ENCODE results near the gene SS18L1.
"Not testable (repeated sequence)": the region's sequence is repeated elsewhere in the genome, so short reads cannot be mapped to it uniquely, and the experiment has no call there.

Gene SS18L1

DNA sequence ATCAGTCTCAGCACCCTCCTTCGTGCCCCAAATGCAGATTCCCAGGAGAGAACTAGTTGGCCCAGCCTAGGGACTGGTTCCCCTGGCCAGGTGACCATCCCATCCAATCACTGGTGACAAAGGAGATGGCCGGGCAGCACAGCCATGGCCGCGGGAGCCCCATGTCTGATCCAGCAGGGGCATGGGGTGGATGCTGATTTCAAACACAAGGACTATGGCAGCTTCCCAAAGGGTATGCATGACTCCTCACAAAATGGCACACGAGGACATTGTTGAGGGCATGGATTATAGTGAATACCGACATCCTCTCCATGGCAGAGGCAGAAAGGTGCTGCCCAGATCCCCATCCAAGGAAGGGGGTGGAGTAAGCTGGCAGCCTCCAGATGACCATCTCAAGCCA is 31.2 kb upstream of the SS18L1 start:
- Histone ChIP-seq H3K9ac (ENCODE audit: low read length) (no peak overlapping the region), H2BK15ac (replicated peaks; ENCODE audit: low read depth) (no peak overlapping the region)
- no CpG with 5 or more reads among the region's 6 CpGs for WGBS (ENCODE audit: extremely low coverage, insufficient coverage, low lambda C conversion rate)

DNA sequence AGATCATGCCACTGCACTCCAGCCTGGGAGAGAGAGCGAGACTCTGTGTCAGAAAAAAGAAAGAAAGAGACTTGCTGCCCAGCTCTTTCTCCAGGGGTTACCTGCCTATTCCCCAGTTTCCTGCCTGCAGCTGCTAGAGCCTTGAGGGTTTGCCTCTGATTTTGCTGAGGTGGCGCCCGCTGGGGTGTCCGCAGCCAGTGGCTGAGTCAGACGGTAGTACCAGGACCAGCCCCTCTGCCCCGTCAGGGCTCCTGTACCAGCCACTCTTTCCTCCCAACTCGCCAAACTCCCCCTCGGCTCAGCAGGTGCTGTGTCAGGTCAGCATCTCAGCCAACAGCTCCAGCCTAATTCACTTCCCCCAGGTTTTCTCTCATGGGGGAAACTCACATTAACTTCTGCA is 28.7 kb upstream of the SS18L1 start:
- no peaks in the 10 kb centered on the region for H3K4me1 ChIP-seq (ENCODE audit: control insufficient read depth, low read depth, low read length)
- no peak overlapping the region for H3K9ac ChIP-seq (ENCODE audit: low read length)
- H4K8ac ChIP-seq (ENCODE audit: low read depth, low read length), result no peak overlapping the region
- no peak overlapping the region for H3K18ac ChIP-seq (ENCODE audit: low read length)
- no peak overlapping the region for H2BK5ac ChIP-seq (ENCODE audit: low read length)
- H3K36me3 ChIP-seq (ENCODE audit: control insufficient read depth, insufficient read depth, low read length), result no peaks in the 10 kb centered on the region
- H2AK5ac ChIP-seq (ENCODE audit: low read length), result no peak overlapping the region
- H3K27ac ChIP-seq (ENCODE audit: low read depth, low read length), result no peak overlapping the region
- H3K27me3 ChIP-seq (ENCODE audit: insufficient read depth, low read length, poor library complexity), result no peaks in the 10 kb centered on the region
- no peak overlapping the region for H3K4ac ChIP-seq (ENCODE audit: low read depth, low read length)
- H2BK120ac ChIP-seq (ENCODE audit: low read depth, low read length), result no peak overlapping the region
- no peak overlapping the region for H3K4me3 ChIP-seq (ENCODE audit: low read length)
- no peak overlapping the region for H3K4me2 ChIP-seq (ENCODE audit: low read length)
- H4K5ac ChIP-seq (ENCODE audit: low read length), result no peak overlapping the region
- H3K56ac ChIP-seq (ENCODE audit: low read length), result no peak overlapping the region
- peak; percentile 28 for DNase-seq
- WGBS (ENCODE audit: extremely low coverage, insufficient coverage, low lambda C conversion rate), result no CpG with 5 or more reads among the region's 8 CpGs
- no peak overlapping the region for H2BK15ac ChIP-seq (replicated peaks; ENCODE audit: low read depth)
- no peaks in the 10 kb centered on the region for H3K79me2 ChIP-seq (ENCODE audit: control insufficient read depth, insufficient read depth, low read length)
- no peak overlapping the region for H3K23ac ChIP-seq (ENCODE audit: low read length)
- no peaks in the 10 kb centered on the region for H3K79me1 ChIP-seq (ENCODE audit: low read length)

More for the DNA sequence above, 31.2 kb upstream of the SS18L1 start:
- Histone ChIP-seq H2AK5ac (ENCODE audit: low read length) (no peak overlapping the region), H3K27ac (ENCODE audit: low read depth, low read length) (no peak overlapping the region), H3K27me3 (ENCODE audit: insufficient read depth, low read length, poor library complexity) (no peaks in the 10 kb centered on the region), H3K79me1 (ENCODE audit: low read length) (no peaks in the 10 kb centered on the region), H3K36me3 (ENCODE audit: control insufficient read depth, insufficient read depth, low read length) (no peaks in the 10 kb centered on the region), H3K4me3 (ENCODE audit: low read length) (no peak overlapping the region), H2BK120ac (ENCODE audit: low read depth, low read length) (no peak overlapping the region), H2BK5ac (ENCODE audit: low read length) (no peak overlapping the region), H3K4ac (ENCODE audit: low read depth, low read length) (no peak overlapping the region), H3K4me2 (ENCODE audit: low read length) (no peak overlapping the region), H3K56ac (ENCODE audit: low read length) (no peak overlapping the region), H4K5ac (ENCODE audit: low read length) (no peak overlapping the region), H4K8ac (ENCODE audit: low read depth, low read length) (no peak overlapping the region), H3K79me2 (ENCODE audit: control insufficient read depth, insufficient read depth, low read length) (no peaks in the 10 kb centered on the region), H3K4me1 (ENCODE audit: control insufficient read depth, low read depth, low read length) (no peaks in the 10 kb centered on the region), H3K18ac (ENCODE audit: low read length) (no peak overlapping the region), H3K23ac (ENCODE audit: low read length) (no peak overlapping the region)
- no peak for DNase-seq

DNA sequence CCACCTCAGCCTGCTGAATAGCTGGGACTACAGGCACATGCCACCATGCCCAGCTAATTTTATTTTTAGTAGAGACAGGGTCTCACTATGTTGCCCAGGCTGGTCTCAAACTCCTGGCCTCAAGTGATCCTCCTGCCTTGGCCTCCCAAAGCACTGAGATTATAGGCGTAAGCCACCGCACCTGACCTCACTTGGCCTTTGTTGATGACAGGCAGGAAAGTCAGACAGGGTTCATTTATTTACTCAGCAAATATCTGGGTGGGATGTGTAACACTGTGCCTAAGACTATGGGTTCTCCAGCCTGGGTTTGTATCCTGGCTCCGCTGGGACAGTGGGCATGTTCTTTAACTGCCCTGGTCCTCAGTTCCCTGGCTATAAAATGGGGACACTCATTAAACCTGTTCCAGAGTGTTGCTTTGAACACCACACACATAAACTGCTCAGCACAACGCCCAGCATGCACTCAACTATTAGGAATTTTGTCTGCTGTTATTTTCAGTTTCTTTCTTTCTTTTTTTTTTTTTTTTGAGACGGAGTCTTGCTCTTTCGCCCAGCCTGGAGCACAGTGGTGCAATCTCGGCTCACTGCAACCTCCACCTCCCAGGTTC is 27.7 kb upstream of the SS18L1 start:
- H4K8ac ChIP-seq (ENCODE audit: low read depth, low read length); H2BK120ac ChIP-seq (ENCODE audit: low read depth, low read length); H3K27ac ChIP-seq (ENCODE audit: low read depth, low read length); H3K9ac ChIP-seq (ENCODE audit: low read length); H3K27me3 ChIP-seq (ENCODE audit: insufficient read depth, low read length, poor library complexity); H3K56ac ChIP-seq (ENCODE audit: low read length); H3K4ac ChIP-seq (ENCODE audit: low read depth, low read length); H3K23ac ChIP-seq (ENCODE audit: low read length); H3K4me3 ChIP-seq (ENCODE audit: low read length); H4K5ac ChIP-seq (ENCODE audit: low read length); H2BK15ac ChIP-seq (replicated peaks; ENCODE audit: low read depth); H2BK5ac ChIP-seq (ENCODE audit: low read length); H3K79me2 ChIP-seq (ENCODE audit: control insufficient read depth, insufficient read depth, low read length); H3K18ac ChIP-seq (ENCODE audit: low read length); H3K79me1 ChIP-seq (ENCODE audit: low read length); H2AK5ac ChIP-seq (ENCODE audit: low read length); H3K4me1 ChIP-seq (ENCODE audit: control insufficient read depth, low read depth, low read length); DNase-seq; H3K36me3 ChIP-seq (ENCODE audit: control insufficient read depth, insufficient read depth, low read length); H3K4me2 ChIP-seq (ENCODE audit: low read length): not testable (repeated sequence)
- no CpG with 5 or more reads among the region's 7 CpGs for WGBS (ENCODE audit: extremely low coverage, insufficient coverage, low lambda C conversion rate)

DNA sequence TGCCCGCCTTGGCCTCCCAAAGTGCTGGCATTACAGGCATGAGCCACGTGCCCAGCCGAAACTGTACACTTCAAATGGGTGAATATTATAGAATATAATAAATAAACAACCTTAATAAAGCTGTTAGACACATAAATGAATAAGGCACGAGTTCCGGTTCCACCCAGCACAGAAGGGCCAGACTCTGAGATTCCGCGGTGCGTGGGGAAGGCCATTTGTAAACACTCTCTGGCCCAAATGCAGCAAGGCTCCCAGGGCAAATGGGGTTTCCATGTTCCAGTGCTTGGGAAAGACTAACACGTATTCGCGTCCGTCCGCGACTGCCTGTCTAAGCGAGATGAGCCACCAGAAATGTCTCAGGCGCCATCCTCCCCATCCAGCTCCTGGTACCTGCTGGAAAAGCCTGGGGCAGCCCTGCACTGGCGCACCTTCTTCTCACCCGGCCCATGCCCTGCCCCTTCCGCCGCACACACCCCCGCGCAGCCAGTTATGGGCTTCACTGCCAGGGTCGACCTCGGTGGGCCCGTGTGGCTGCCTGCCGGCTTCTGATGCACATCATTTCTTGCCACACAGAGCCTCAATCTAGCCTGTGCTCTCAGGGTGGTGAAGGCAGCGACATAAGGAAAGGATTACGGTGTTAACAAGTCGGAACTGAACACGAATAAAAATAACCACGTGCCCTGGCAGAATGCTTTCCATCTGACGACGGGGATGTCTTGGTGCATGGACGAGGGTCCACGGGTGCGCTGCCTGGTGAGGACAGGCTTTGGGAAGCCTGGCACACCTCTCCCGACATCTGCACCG is 26.8 kb upstream of the SS18L1 start:
- H2BK120ac ChIP-seq (ENCODE audit: low read depth, low read length), result no peak overlapping the region
- no peak overlapping the region for H4K5ac ChIP-seq (ENCODE audit: low read length)
- no peak overlapping the region for H3K9ac ChIP-seq (ENCODE audit: low read length)
- WGBS (ENCODE audit: extremely low coverage, insufficient coverage, low lambda C conversion rate), result no CpG with 5 or more reads among the region's 38 CpGs
- no peak overlapping the region for H3K18ac ChIP-seq (ENCODE audit: low read length)
- H3K27me3 ChIP-seq (ENCODE audit: insufficient read depth, low read length, poor library complexity), result no peaks in the 10 kb centered on the region
- H3K36me3 ChIP-seq (ENCODE audit: control insufficient read depth, insufficient read depth, low read length), result no peaks in the 10 kb centered on the region
- no peak overlapping the region for H3K4ac ChIP-seq (ENCODE audit: low read depth, low read length)
- no peaks in the 10 kb centered on the region for H3K79me2 ChIP-seq (ENCODE audit: control insufficient read depth, insufficient read depth, low read length)
- DNase-seq, result no peak
- H2BK15ac ChIP-seq (replicated peaks; ENCODE audit: low read depth), result no peak overlapping the region
- H4K8ac ChIP-seq (ENCODE audit: low read depth, low read length), result no peak overlapping the region
- H2AK5ac ChIP-seq (ENCODE audit: low read length), result no peak overlapping the region
- no peaks in the 10 kb centered on the region for H3K4me1 ChIP-seq (ENCODE audit: control insufficient read depth, low read depth, low read length)
- H3K4me2 ChIP-seq (ENCODE audit: low read length), result no peak overlapping the region
- no peak overlapping the region for H3K23ac ChIP-seq (ENCODE audit: low read length)
- H3K4me3 ChIP-seq (ENCODE audit: low read length), result no peak overlapping the region
- no peak overlapping the region for H2BK5ac ChIP-seq (ENCODE audit: low read length)
- H3K56ac ChIP-seq (ENCODE audit: low read length), result no peak overlapping the region
- no peaks in the 10 kb centered on the region for H3K79me1 ChIP-seq (ENCODE audit: low read length)
- no peak overlapping the region for H3K27ac ChIP-seq (ENCODE audit: low read depth, low read length)

DNA sequence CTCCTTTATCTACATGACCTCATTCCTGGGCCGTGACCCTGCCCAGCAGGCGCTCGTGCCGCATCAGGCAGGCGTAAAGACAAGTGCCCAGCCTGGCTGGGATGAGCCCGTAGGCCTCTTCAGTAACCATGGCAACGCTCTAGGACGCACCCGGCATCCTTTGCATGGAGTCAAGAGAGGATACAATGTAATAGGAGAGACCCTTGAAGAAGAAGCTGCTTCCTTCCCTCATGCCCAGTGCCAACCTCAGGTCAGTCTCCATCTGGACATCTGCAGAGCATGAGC is 26.3 kb upstream of the SS18L1 start:
- Histone ChIP-seq H3K4me1 (ENCODE audit: control insufficient read depth, low read depth, low read length) (no peaks in the 10 kb centered on the region), H3K79me1 (ENCODE audit: low read length) (no peaks in the 10 kb centered on the region), H3K18ac (ENCODE audit: low read length) (no peak overlapping the region), H3K4me3 (ENCODE audit: low read length) (no peak overlapping the region), H3K27me3 (ENCODE audit: insufficient read depth, low read length, poor library complexity) (no peaks in the 10 kb centered on the region), H3K79me2 (ENCODE audit: control insufficient read depth, insufficient read depth, low read length) (no peaks in the 10 kb centered on the region), H3K56ac (ENCODE audit: low read length) (no peak overlapping the region), H2BK5ac (ENCODE audit: low read length) (no peak overlapping the region), H3K27ac (ENCODE audit: low read depth, low read length) (no peak overlapping the region), H2AK5ac (ENCODE audit: low read length) (no peak overlapping the region), H3K23ac (ENCODE audit: low read length) (no peak overlapping the region), H3K4ac (ENCODE audit: low read depth, low read length) (no peak overlapping the region), H3K4me2 (ENCODE audit: low read length) (no peak overlapping the region), H4K8ac (ENCODE audit: low read depth, low read length) (no peak overlapping the region), H3K9ac (ENCODE audit: low read length) (no peak overlapping the region), H2BK120ac (ENCODE audit: low read depth, low read length) (no peak overlapping the region), H2BK15ac (replicated peaks; ENCODE audit: low read depth) (no peak overlapping the region), H4K5ac (ENCODE audit: low read length) (no peak overlapping the region), H3K36me3 (ENCODE audit: control insufficient read depth, insufficient read depth, low read length) (no peaks in the 10 kb centered on the region)
- no CpG with 5 or more reads among the region's 9 CpGs for WGBS (ENCODE audit: extremely low coverage, insufficient coverage, low lambda C conversion rate)
- DNase-seq, result peak; percentile 86

DNA sequence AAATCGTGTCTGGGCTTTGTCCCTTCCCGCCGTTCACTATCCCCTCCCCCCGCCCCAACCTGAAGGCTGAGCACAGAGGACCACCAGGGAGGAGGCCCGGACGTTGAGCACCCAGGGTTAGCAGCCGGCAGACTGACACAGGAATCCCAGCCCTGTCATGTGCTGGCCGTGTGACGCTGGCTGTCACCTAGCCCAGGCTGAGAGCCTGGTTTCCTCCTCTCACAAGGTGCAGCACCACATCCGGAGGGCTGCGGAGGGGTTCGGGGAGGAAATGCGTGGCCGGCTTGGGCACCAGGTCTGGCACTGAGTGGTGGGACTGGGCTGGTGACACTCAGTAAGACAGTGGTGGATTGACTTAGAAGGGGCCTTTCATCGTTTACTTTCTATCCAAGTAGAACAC is 25.9 kb upstream of the SS18L1 start:
- H3K9ac ChIP-seq (ENCODE audit: low read length), result no peak overlapping the region
- no peaks in the 10 kb centered on the region for H3K79me1 ChIP-seq (ENCODE audit: low read length)
- DNase-seq, result no peak
- no peak overlapping the region for H3K18ac ChIP-seq (ENCODE audit: low read length)
- no CpG with 5 or more reads among the region's 15 CpGs for WGBS (ENCODE audit: extremely low coverage, insufficient coverage, low lambda C conversion rate)
- no peak overlapping the region for H3K4me3 ChIP-seq (ENCODE audit: low read length)
- no peak overlapping the region for H3K56ac ChIP-seq (ENCODE audit: low read length)
- no peak overlapping the region for H3K23ac ChIP-seq (ENCODE audit: low read length)
- no peaks in the 10 kb centered on the region for H3K4me1 ChIP-seq (ENCODE audit: control insufficient read depth, low read depth, low read length)
- no peak overlapping the region for H2BK5ac ChIP-seq (ENCODE audit: low read length)
- no peaks in the 10 kb centered on the region for H3K79me2 ChIP-seq (ENCODE audit: control insufficient read depth, insufficient read depth, low read length)
- no peak overlapping the region for H2BK120ac ChIP-seq (ENCODE audit: low read depth, low read length)
- no peaks in the 10 kb centered on the region for H3K27me3 ChIP-seq (ENCODE audit: insufficient read depth, low read length, poor library complexity)
- H2AK5ac ChIP-seq (ENCODE audit: low read length), result no peak overlapping the region
- H3K36me3 ChIP-seq (ENCODE audit: control insufficient read depth, insufficient read depth, low read length), result no peaks in the 10 kb centered on the region
- no peak overlapping the region for H2BK15ac ChIP-seq (replicated peaks; ENCODE audit: low read depth)
- H3K4ac ChIP-seq (ENCODE audit: low read depth, low read length), result no peak overlapping the region
- no peak overlapping the region for H4K5ac ChIP-seq (ENCODE audit: low read length)
- H4K8ac ChIP-seq (ENCODE audit: low read depth, low read length), result no peak overlapping the region
- no peak overlapping the region for H3K4me2 ChIP-seq (ENCODE audit: low read length)
- H3K27ac ChIP-seq (ENCODE audit: low read depth, low read length), result no peak overlapping the region

Data from mesendoderm (in vitro differentiated cells).